KMS-11 (cell line): ENCODE measurements around the gene CTAGE1.

ENCODE experiments used
- H2AFZ ChIP-seq: fragments of 200-600 bp; sonication (generic); 2 replicates; pipeline ENCODE4 v1.6.1; 2016; ENCODE audit warnings: antibody characterized with exemption, mixed run types, low read depth
- H3K27ac ChIP-seq: fragments of 200-600 bp; sonication (generic); 2 replicates; pipeline ENCODE4 v1.6.1; 2016; ENCODE audit warnings: mild to moderate bottlenecking, mixed run types
- H3K27me3 ChIP-seq: fragments of 200-600 bp; sonication (generic); 2 replicates; pipeline ENCODE4 v1.6.1; 2017; ENCODE audit warnings: mild to moderate bottlenecking, low read depth, mixed run types, moderate library complexity; ENCODE audit not compliant: insufficient read depth
- H3K36me3 ChIP-seq: fragments of 200-600 bp; sonication (generic); 2 replicates; pipeline ENCODE4 v1.6.1; 2017; ENCODE audit warnings: mild to moderate bottlenecking, mixed run types; ENCODE audit not compliant: insufficient read depth
- H3K4me1 ChIP-seq: fragments of 200-600 bp; sonication (generic); 2 replicates; pipeline ENCODE4 v1.6.1; 2016; ENCODE audit warnings: mild to moderate bottlenecking, low read depth, mixed run types; ENCODE audit not compliant: poor library complexity, severe bottlenecking
- H3K4me2 ChIP-seq: fragments of 200-600 bp; sonication (generic); 2 replicates; pipeline ENCODE4 v1.7.0; 2016; ENCODE audit warnings: mild to moderate bottlenecking, mixed run types
- H3K4me3 ChIP-seq: fragments of 200-600 bp; sonication (generic); IDR thresholded peaks from 2 replicates; pipeline ENCODE4 v1.6.1; 2017; ENCODE audit warnings: low read depth, low read length, mixed read lengths; ENCODE audit not compliant: insufficient read depth
- H3K79me2 ChIP-seq: fragments of 200-600 bp; sonication (generic); 2 replicates; pipeline ENCODE4 v1.6.1; 2016; ENCODE audit warnings: low read depth, mixed run types; ENCODE audit not compliant: insufficient read depth
- H3K9ac ChIP-seq: fragments of 200-600 bp; sonication (generic); 2 replicates; pipeline ENCODE4 v1.6.1; 2016; ENCODE audit warnings: mild to moderate bottlenecking, mixed run types
- H4K20me1 ChIP-seq: fragments of 200-600 bp; sonication (generic); 2 replicates; pipeline ENCODE4 v1.6.1; 2016; ENCODE audit warnings: mild to moderate bottlenecking, mixed run types; ENCODE audit not compliant: insufficient read depth
- TF ChIP-seq, protein P1 (sequence below): fragments of 200-600 bp; sonication (generic); conservative IDR thresholded peaks from 2 replicates; pipeline ENCODE4 v1.6.1; 2017; ENCODE audit warnings: low read depth, mild to moderate bottlenecking, antibody characterized with exemption, low read length, moderate library complexity, mixed read lengths

CTAGE1 gene

DNA sequence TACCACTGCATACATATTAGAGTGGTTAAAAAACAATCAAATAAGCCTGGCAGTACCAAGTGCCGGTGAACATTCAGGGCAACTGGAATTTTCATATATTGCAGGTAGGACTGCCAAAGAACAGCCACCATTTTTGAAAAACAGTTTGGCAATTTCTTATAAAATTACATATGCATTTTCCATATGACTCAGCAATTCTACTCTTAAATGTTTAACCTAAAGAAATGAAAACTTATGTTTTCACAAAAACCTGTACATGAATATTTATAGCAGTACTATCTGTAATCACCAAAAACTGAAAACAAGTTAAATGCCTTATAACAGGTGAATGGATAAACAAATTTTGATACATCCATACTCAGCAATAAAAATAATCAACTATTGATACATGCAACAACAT lies 39.9 kb downstream of the CTAGE1 start:
- Histone ChIP-seq H3K9ac (no peak overlapping the region), H3K27ac (no peak overlapping the region), H3K4me2 (no peak overlapping the region), H2AFZ (no peak overlapping the region), H3K27me3 (no peaks in the 10 kb centered on the region), H3K4me1 (no peaks in the 10 kb centered on the region), H3K36me3 (no peaks in the 10 kb centered on the region), H3K4me3 (no peak overlapping the region), H4K20me1 (no peaks in the 10 kb centered on the region), H3K79me2 (no peaks in the 10 kb centered on the region)
- TF ChIP-seq, protein P1, sequence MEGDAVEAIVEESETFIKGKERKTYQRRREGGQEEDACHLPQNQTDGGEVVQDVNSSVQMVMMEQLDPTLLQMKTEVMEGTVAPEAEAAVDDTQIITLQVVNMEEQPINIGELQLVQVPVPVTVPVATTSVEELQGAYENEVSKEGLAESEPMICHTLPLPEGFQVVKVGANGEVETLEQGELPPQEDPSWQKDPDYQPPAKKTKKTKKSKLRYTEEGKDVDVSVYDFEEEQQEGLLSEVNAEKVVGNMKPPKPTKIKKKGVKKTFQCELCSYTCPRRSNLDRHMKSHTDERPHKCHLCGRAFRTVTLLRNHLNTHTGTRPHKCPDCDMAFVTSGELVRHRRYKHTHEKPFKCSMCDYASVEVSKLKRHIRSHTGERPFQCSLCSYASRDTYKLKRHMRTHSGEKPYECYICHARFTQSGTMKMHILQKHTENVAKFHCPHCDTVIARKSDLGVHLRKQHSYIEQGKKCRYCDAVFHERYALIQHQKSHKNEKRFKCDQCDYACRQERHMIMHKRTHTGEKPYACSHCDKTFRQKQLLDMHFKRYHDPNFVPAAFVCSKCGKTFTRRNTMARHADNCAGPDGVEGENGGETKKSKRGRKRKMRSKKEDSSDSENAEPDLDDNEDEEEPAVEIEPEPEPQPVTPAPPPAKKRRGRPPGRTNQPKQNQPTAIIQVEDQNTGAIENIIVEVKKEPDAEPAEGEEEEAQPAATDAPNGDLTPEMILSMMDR: no peak

DNA sequence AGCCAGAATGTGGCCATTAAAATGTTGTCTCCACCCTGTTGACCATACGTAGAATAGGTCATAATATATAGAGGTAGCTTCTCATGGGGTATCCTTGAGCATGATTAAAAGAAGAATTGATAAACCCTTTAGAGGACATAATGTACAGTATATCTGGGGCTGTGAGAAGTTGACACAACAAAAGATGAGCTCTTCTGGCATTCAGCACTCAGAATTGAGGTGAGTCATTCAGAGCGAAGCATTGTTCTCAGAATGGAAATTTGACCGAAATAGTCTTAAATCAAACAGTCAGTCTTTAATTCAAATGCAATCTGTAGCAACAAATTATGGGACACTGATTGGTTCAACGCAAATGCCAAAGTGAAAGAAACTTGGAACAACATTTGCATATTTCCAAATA lies 47.3 kb downstream of the CTAGE1 start:
- Histone ChIP-seq H3K4me1 (no peaks in the 10 kb centered on the region), H3K4me2 (no peak overlapping the region), H3K36me3 (no peaks in the 10 kb centered on the region), H3K4me3 (no peak overlapping the region), H3K9ac (no peak overlapping the region), H4K20me1 (no peaks in the 10 kb centered on the region), H3K27ac (no peak overlapping the region), H3K27me3 (no peaks in the 10 kb centered on the region), H2AFZ (no peak overlapping the region), H3K79me2 (no peaks in the 10 kb centered on the region)
- TF ChIP-seq, protein P1: no peak

DNA sequence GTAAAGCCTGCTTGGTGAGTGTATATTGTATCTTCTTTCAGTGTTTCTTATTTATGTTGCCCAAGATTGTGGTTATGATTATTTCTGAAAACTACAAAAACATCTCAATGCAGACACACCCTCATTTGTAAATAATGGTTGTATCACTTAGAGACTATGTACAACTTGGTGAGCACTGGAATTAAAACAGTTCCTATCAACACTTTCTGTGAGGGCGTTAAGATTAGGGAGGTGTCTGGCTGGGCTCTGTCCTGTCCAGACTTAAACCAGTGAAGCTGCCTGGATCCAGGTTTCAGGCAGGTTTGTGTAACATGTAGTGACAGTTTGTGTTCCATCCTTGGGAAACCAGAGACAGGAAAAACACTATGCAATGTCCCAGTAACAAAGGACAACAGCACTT lies 49.7 kb downstream of the CTAGE1 start:
- Histone ChIP-seq H3K4me2 (no peak overlapping the region), H3K27ac (no peak overlapping the region), H3K4me3 (no peak overlapping the region), H3K36me3 (no peaks in the 10 kb centered on the region), H3K9ac (no peak overlapping the region), H3K79me2 (no peaks in the 10 kb centered on the region), H3K4me1 (no peaks in the 10 kb centered on the region), H2AFZ (no peak overlapping the region), H3K27me3 (no peaks in the 10 kb centered on the region), H4K20me1 (no peaks in the 10 kb centered on the region)
- TF ChIP-seq, protein P1: no peak

DNA sequence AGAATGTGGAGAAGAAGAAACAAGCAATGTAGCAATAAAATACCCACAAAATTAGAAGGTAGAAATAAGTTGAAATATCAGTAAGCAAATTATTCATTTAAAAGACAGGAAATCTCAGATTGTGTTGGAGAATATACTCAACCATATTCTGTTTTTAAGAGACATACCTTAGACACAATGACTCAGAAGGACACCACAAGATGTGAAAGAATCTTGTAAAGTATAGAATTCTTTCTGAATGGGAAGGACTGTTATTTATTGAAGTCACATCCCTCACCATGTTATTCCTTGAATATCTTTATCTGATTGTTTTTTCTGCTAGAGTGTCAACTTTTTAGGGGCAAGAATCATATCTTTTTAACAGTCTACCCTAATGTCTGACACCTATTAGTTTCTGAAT lies 50.4 kb downstream of the CTAGE1 start:
- Histone ChIP-seq H3K9ac (no peak overlapping the region), H3K36me3 (no peaks in the 10 kb centered on the region), H4K20me1 (no peaks in the 10 kb centered on the region), H3K4me3 (no peak overlapping the region), H3K27me3 (no peaks in the 10 kb centered on the region), H3K79me2 (no peaks in the 10 kb centered on the region), H3K4me2 (no peak overlapping the region), H2AFZ (no peak overlapping the region), H3K27ac (no peak overlapping the region), H3K4me1 (no peaks in the 10 kb centered on the region)
- TF ChIP-seq, protein P1: no peak
